ENCODE results near the gene PARVA. TPM values are rescaled to one million over a fixed set of nuclear protein-coding genes. Genes with fewer than 3 reads are reported as not detected.
"Not testable (repeated sequence)": the region's sequence is repeated elsewhere in the genome, so short reads cannot be mapped to it uniquely, and the experiment has no call there.

The PARVA gene
- total RNA-seq, 1 donor from 2014 or later, result 15.0 TPM

DNA sequence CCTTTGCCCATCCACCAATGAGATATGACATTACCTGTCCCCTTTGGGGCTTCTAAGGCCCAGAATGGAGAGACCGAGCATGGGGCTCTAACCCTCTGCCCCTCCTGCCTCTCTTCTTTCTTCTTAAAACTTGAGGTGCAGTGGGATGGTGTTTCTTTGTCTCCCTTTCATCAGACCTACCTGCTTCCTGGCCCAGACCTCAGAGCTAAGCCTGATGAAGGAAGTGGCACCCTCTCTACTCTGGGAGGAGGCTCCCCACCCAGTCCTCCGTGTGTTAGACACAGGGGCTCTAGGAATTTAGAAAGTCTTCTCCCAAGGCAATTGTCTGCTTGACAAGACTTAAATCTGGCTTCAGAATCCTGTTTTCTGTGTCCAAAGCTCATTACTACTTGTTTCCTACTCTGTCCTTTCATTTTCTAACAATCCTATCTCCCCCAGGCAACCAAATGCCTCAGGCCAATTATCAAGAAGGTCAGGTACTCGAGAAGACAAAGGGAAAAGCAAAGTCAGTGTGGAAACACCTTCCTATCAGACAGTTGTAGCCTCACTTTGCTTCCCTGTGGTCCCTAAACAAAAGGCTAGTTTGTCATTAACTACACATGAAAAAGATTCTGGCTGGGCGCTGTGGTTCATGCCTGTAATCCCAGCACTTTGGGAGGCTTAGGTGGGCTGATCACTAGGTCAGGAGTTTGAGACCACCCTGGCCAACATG, 20.3 kb upstream of the PARVA start:
- no peaks in the 10 kb centered on the region for H3K36me3 Mint-ChIP-seq (ENCODE audit: unreplicated experiment)
- H3K27ac Mint-ChIP-seq (ENCODE audit: unreplicated experiment), result no peak overlapping the region
- H3K4me3 Mint-ChIP-seq (ENCODE audit: unreplicated experiment), result no peak overlapping the region
- peaks cover 2% of the 10 kb centered on the region for H3K9me3 Mint-ChIP-seq (ENCODE audit: unreplicated experiment)
- no peak for TF ChIP-seq CTCF (IDR thresholded peaks at IDR 0.05; ENCODE audit: partially characterized antibody, unreplicated experiment)
- H3K27me3 Mint-ChIP-seq (ENCODE audit: unreplicated experiment), result peaks cover 7% of the 10 kb centered on the region
- no peak for DNase-seq
- H3K4me1 Mint-ChIP-seq (ENCODE audit: low read depth, unreplicated experiment), result peaks cover 7% of the 10 kb centered on the region

- not testable (repeated sequence) for H3K36me3 Mint-ChIP-seq (ENCODE audit: unreplicated experiment); H3K27ac Mint-ChIP-seq (ENCODE audit: unreplicated experiment); DNase-seq; H3K27me3 Mint-ChIP-seq (ENCODE audit: unreplicated experiment); H3K4me1 Mint-ChIP-seq (ENCODE audit: low read depth, unreplicated experiment); H3K4me3 Mint-ChIP-seq (ENCODE audit: unreplicated experiment); H3K9me3 Mint-ChIP-seq (ENCODE audit: unreplicated experiment)
These were observed 19.7 kb upstream of the PARVA start for GRCh38 chr11:12357697-12358096.

GRCh38 chr11:12358302-12359188, 18.8 kb upstream of the PARVA start:
- no peaks in the 10 kb centered on the region for H3K36me3 Mint-ChIP-seq (ENCODE audit: unreplicated experiment)
- H3K27me3 Mint-ChIP-seq (ENCODE audit: unreplicated experiment), result peaks cover 7% of the 10 kb centered on the region
- DNase-seq, result no peak
- H3K27ac Mint-ChIP-seq (ENCODE audit: unreplicated experiment), result no peak overlapping the region
- peaks cover 2% of the 10 kb centered on the region for H3K9me3 Mint-ChIP-seq (ENCODE audit: unreplicated experiment)
- H3K4me1 Mint-ChIP-seq (ENCODE audit: low read depth, unreplicated experiment), result peaks cover 7% of the 10 kb centered on the region
- no peak overlapping the region for H3K4me3 Mint-ChIP-seq (ENCODE audit: unreplicated experiment)
- TF ChIP-seq CTCF (IDR thresholded peaks at IDR 0.05; ENCODE audit: partially characterized antibody, unreplicated experiment), result no peak

GRCh38 chr11:12359761-12360160, 17.6 kb upstream of the PARVA start:
- Mint-ChIP-seq H3K4me1 (ENCODE audit: low read depth, unreplicated experiment) (peaks cover 7% of the 10 kb centered on the region), H3K9me3 (ENCODE audit: unreplicated experiment) (no peaks in the 10 kb centered on the region), H3K36me3 (ENCODE audit: unreplicated experiment) (peaks cover 7% of the 10 kb centered on the region), H3K27ac (ENCODE audit: unreplicated experiment) (no peak overlapping the region), H3K27me3 (ENCODE audit: unreplicated experiment) (peaks cover 9% of the 10 kb centered on the region), H3K4me3 (ENCODE audit: unreplicated experiment) (no peak overlapping the region)
- no peak for TF ChIP-seq CTCF (IDR thresholded peaks at IDR 0.05; ENCODE audit: partially characterized antibody, unreplicated experiment)
- no peak for DNase-seq

DNA sequence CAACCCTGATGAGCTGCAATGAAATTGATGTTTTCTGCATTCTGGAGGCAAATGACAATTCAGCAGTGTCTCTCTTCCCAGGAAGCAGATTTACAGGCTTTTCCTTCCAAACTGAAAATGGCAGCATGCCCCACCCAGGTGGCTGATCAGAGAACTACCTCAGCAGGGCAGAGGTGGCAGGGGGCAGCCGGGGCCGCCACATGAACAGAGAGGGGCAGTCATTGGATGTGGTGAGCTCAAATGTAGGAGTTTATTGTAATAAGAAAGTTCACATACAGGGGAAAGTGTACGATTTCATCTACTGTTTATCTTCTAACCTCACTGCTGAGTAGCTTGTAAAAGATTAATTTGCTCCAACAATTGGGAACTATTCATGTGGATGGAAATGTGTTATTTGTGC, 15.7 kb upstream of the PARVA start:
- Mint-ChIP-seq H3K27me3 (ENCODE audit: unreplicated experiment) (peaks cover 5% of the 10 kb centered on the region), H3K4me3 (ENCODE audit: unreplicated experiment) (no peak overlapping the region), H3K27ac (ENCODE audit: unreplicated experiment) (no peak overlapping the region), H3K36me3 (ENCODE audit: unreplicated experiment) (peaks cover 7% of the 10 kb centered on the region), H3K4me1 (ENCODE audit: low read depth, unreplicated experiment) (peaks cover 9% of the 10 kb centered on the region), H3K9me3 (ENCODE audit: unreplicated experiment) (no peaks in the 10 kb centered on the region)
- no peak for DNase-seq
- TF ChIP-seq CTCF (IDR thresholded peaks at IDR 0.05; ENCODE audit: partially characterized antibody, unreplicated experiment), result no peak
